ENCODE data around the gene GBP2. TPM values are rescaled to one million over a fixed set of nuclear protein-coding genes. Genes with fewer than 3 reads are reported as not detected.

The GBP2 gene
- total and polyA plus RNA-seq, 2 of the 4 experiments (the other 2 are of a cell fraction): 8.2 to 17.7 TPM

DNA sequence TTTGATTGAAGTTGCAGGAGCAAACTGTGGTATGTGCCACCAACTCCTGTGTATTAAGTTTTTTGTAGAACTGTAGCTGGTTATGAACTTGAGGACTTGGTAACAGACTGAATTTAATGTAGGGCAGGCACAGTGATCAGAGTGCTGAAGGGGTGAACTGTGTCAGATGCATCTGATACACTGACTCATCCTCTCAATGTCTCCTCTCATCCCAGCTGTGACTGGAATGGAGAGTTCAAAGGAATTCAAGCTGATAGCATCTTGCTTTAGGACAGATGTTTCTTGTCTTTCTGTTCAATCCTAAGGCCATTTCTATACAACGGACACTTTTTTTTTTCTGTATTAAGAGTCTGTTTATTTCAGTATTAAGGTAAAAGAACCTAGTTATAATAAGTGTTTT is 36.0 kb downstream of the GBP2 start:
- H3K27ac ChIP-seq (ENCODE audit: insufficient read depth, low read length): no peak overlapping the region
- H2AK9ac ChIP-seq (replicated peaks; ENCODE audit: low read depth, low read length, poor library complexity): no peak overlapping the region
- no peak overlapping the region for H3K23ac ChIP-seq (ENCODE audit: low read depth, low read length)
- no peaks in the 10 kb centered on the region for H3K4me1 ChIP-seq (ENCODE audit: control insufficient read depth, insufficient read depth, low read length)
- no peaks in the 10 kb centered on the region for H3K79me1 ChIP-seq (ENCODE audit: low read depth in 1 of 2, low read length in 2 of 2)
- no peaks in the 10 kb centered on the region for H4K20me1 ChIP-seq (ENCODE audit: insufficient read depth, low read length)
- H3K4ac ChIP-seq (ENCODE audit: low read depth, low read length): no peak overlapping the region
- no CpG with 5 or more reads among the region's 1 CpG for WGBS, 2 experiments (ENCODE audit: extremely low coverage in 2 of 2, insufficient read length in 1 of 2)
- in situ Hi-C loops (cut with MboI; ENCODE audit: low sequenced_read_pairs) (no loop called here), dilution Hi-C loops (cut with HindIII; ENCODE audit: low sequenced_read_pairs, unreplicated experiment) (no loop called here), intact Hi-C loops (cut with micrococcal nuclease) (loop anchor here (5.0 kb wide), 1 partner anchor 93 kb away; no protein-coding TSS in a partner anchor)
- H4K8ac ChIP-seq (ENCODE audit: low read depth in 2 of 2, low read length in 2 of 2): no peak overlapping the region
- no peak overlapping the region for H2BK120ac ChIP-seq (ENCODE audit: low read depth, low read length)
- BruUV-seq (replicated peaks): no TSS peak
- H3K4me2 ChIP-seq (ENCODE audit: low read depth, low read length): no peak overlapping the region
- no peak overlapping the region for H3K14ac ChIP-seq (replicated peaks; ENCODE audit: low read depth, low read length)
- ChIA-PET CTCF (no interaction called here), POLR2A (ENCODE audit: unreplicated experiment) (no interaction called here)
- H2AFZ ChIP-seq (replicated peaks; ENCODE audit: low read length, poor library complexity): no peak overlapping the region
- no peak overlapping the region for H3K18ac ChIP-seq (ENCODE audit: low read depth, low read length)
- H4K91ac ChIP-seq (ENCODE audit: insufficient read depth, low read depth, low read length): no peak overlapping the region
- no peak overlapping the region for H3K56ac ChIP-seq (ENCODE audit: extremely low read depth, insufficient read depth, low read length)
- no peak overlapping the region for H3K4me3 ChIP-seq (ENCODE audit: insufficient read depth, low read depth, low read length)
- no peak overlapping the region for H2BK15ac ChIP-seq (ENCODE audit: low read depth, low read length)
- H3K27me3 ChIP-seq (ENCODE audit: control insufficient read depth, insufficient read depth, low read length): 0 out of 2 replicates have a peak, but pooled peaks cover 1% of the 10 kb centered on the region
- H2BK5ac ChIP-seq (ENCODE audit: low read depth, low read length, poor library complexity, severe bottlenecking): no peak overlapping the region
- no peaks in the 10 kb centered on the region for H3K36me3 ChIP-seq (ENCODE audit: control insufficient read depth, insufficient read depth, low read length)
- no peak for ATAC-seq (ENCODE audit: low read depth)
- H3K9ac ChIP-seq (ENCODE audit: low read depth, low read length): no peak overlapping the region
- TF ChIP-seq RAD21 (IDR thresholded peaks at IDR 0.05; ENCODE audit: low read length): no peak
- TF ChIP-seq POLR2A (IDR thresholded peaks at IDR 0.05; ENCODE audit: low read depth, low read length): no peak
- no peak for TF ChIP-seq MAFK (IDR thresholded peaks at IDR 0.05; ENCODE audit: low read depth, low read length)
- TF ChIP-seq MAZ (IDR thresholded peaks at IDR 0.05; ENCODE audit: borderline replicate concordance, low read depth, low read length): no peak
- TF ChIP-seq RCOR1 (IDR thresholded peaks at IDR 0.05; ENCODE audit: insufficient replicate concordance, low read length): no peak
- TF ChIP-seq, protein P1, sequence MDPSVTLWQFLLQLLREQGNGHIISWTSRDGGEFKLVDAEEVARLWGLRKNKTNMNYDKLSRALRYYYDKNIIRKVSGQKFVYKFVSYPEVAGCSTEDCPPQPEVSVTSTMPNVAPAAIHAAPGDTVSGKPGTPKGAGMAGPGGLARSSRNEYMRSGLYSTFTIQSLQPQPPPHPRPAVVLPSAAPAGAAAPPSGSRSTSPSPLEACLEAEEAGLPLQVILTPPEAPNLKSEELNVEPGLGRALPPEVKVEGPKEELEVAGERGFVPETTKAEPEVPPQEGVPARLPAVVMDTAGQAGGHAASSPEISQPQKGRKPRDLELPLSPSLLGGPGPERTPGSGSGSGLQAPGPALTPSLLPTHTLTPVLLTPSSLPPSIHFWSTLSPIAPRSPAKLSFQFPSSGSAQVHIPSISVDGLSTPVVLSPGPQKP (IDR thresholded peaks at IDR 0.05; ENCODE audit: borderline replicate concordance, low read depth, low read length): no peak
- no peak overlapping the region for H2AK5ac ChIP-seq (ENCODE audit: low read depth, low read length)
- H3K9me1 ChIP-seq (ENCODE audit: insufficient read depth, low read length): no peaks in the 10 kb centered on the region
- DNase-seq: no peak
- H3K9me3 ChIP-seq (ENCODE audit: control insufficient read depth, insufficient read depth, low read length): no peaks in the 10 kb centered on the region
- H4K5ac ChIP-seq (ENCODE audit: low read depth, low read length): no peak overlapping the region
- H2BK20ac ChIP-seq (ENCODE audit: low read depth, low read length): no peak overlapping the region

Measured in IMR-90 (cell line).